Epithelial cell of esophagus (primary cell): Measurements from ENCODE around the gene DSTN.

Source experiments
- DNase-seq: peaks from one replicate; pipeline ENCODE4 v3.0.0; 2010; ENCODE audit warnings: low read depth
- H3K4me3 ChIP-seq: 2 replicates; pipeline ENCODE4 v1.5.1; 2011; ENCODE audit warnings: mild to moderate bottlenecking, low read length, control low read depth
- TF ChIP-seq, protein P1 (sequence below): IDR thresholded peaks from 2 replicates; pipeline ENCODE4 v1.5.1; 2011; ENCODE audit warnings: low read depth, mild to moderate bottlenecking, low read length, control low read depth, inconsistent platforms; ENCODE audit not compliant: insufficient read depth; ENCODE audit errors: missing control alignments

The DSTN gene

DNA sequence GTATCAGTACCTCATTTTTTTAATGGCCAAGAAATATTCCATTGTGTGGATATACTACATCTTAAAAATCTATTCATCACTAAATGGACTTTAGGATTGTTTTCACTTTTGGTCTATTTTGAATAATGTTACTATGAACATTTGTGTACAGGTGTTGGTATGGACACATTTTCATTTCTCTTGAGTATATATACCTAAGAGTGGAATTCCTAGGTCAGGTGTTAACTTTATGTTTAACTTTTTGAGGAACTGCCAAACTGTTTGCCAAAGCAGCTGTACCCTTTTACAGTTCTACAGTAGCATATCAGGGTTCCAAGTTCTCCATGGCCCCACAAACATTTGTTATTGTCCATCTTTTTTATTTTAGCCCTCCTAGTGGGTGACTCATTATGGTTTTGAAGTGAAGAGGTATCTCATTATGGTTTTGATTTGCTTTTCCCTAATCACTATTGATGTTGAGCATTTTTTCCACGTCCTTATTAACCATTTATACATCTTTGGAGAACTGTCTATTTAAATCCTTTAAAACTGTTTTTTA is 28.2 kb downstream of the DSTN start:
- TF ChIP-seq, protein P1, sequence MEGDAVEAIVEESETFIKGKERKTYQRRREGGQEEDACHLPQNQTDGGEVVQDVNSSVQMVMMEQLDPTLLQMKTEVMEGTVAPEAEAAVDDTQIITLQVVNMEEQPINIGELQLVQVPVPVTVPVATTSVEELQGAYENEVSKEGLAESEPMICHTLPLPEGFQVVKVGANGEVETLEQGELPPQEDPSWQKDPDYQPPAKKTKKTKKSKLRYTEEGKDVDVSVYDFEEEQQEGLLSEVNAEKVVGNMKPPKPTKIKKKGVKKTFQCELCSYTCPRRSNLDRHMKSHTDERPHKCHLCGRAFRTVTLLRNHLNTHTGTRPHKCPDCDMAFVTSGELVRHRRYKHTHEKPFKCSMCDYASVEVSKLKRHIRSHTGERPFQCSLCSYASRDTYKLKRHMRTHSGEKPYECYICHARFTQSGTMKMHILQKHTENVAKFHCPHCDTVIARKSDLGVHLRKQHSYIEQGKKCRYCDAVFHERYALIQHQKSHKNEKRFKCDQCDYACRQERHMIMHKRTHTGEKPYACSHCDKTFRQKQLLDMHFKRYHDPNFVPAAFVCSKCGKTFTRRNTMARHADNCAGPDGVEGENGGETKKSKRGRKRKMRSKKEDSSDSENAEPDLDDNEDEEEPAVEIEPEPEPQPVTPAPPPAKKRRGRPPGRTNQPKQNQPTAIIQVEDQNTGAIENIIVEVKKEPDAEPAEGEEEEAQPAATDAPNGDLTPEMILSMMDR: no peak
- H3K4me3 ChIP-seq: no peak overlapping the region
- no peak for DNase-seq

DNA sequence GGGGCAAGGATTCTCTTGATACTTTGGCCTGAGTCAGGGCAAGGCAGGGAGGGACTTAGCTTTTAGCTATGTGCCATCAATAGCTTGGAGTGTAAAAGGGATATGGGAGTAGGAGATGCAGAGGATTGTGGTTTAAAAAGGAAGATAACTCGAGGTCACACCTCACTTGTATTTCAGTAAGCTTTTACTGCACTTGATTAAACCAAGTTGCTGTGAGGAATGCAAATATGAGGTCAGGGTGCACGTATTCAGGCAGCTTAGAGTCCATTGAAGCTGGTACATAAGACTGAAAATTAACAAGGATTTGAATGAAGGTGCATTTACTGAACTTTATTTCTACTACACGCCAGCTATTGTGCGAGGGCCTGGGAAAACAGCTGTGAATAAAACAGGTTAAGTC is 32.1 kb downstream of the DSTN start:
- DNase-seq: no peak
- no peak overlapping the region for H3K4me3 ChIP-seq
- TF ChIP-seq, protein P1: no peak

DNA sequence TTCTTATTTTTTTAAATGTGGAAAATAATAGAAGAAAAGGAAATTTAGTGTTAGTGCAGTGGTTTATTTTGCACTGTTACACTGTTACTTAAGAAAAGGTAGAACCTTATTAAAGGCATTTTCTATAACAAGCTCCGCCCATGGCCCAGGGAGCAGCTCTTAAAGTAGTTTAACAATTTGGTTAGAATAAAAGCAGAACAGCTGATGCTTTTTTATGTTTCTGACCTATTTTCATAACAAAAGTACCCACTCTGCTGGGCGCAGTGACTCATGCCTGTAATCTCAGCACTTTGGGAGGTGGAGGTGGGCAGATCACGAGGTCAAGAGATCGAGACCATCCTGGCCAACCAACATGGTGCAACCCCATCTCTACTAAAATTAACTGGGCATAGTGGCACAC is 32.6 kb downstream of the DSTN start:
- H3K4me3 ChIP-seq: no peak overlapping the region
- TF ChIP-seq, protein P1: no peak
- DNase-seq: no peak

DNA sequence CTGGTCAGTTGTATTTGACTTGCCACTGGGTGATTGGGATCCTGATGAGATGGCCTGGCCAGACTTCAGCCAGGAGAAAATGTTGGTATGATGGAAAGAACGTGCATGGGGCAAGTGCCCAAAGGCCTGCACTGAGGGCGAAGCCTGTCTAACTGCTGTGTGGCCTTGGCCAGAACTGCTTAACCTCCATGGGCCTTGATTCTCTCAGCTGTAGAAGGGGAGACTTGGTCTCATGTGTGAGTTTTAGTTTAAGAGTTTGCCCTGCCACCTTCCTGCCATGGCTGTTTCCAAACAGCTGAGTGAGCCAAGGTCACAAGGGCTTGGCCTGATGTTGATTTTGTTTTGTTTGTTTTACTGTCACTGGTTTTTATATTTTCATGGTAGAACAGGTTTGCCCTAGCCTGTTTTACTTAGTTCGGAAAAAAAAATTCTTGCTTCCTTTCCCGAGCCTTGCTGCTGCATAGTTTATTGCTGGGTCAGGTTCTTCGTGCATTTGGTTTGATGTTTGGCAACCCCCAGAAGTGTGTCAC is 35.3 kb downstream of the DSTN start:
- TF ChIP-seq, protein P1: no peak
- no peak overlapping the region for H3K4me3 ChIP-seq
- DNase-seq: no peak

DNA sequence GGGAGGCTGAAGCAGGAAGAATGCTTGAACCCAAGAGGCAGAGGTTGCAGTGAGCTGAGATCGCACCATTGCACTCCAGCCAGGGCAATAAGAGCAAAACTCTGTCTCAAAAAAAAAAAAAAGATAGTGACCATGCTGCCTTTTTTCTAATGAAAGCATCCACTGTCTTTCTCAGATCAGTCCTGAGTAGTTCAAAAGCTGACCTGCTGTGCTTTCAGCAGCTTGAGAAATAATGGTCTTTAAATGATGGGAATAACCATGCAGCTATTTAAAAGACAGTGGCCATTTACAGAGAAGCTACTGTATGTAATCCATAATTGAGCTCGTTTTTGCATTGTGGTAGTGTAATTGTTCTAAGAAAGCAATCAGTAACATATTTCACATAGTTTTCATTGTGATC is 36.1 kb downstream of the DSTN start:
- no peak for DNase-seq
- H3K4me3 ChIP-seq: no peak overlapping the region
- TF ChIP-seq, protein P1: no peak

DNA sequence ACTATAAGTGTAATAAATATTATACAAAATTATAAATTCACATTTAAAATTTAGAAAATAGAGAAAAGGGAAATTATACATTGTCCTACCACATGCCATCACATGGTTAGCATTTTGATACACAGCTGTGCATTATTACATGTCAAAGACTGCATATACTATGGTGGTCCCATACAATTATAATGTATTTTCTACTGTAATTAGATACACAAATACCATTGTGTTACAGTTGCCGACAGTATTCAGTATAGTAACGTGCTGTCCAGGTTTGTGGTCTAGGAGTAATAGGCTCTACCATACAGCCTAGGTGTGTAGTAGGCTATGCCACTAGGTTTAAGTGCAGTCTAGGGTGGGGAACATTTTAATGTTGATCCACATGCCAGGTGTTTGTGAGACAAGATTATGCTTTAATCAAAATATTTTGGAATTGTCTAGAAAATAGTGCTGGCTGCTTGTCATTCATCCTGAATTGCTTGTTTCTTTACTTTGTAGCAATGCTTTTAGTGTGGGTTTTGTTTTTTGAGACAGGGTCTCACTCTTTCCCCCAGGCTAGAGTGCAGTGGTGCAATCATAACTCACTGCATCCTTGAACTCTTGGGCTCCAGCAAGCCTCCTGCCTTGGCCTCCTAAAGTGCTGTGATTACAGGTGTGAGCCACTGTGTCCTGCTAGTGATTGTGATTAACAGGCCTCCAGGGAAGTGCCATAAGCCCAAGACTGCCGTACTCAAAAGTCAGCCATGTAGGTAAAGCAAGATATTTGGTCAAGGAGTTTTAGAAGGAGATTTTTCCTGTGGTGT is 39.0 kb downstream of the DSTN start:
- TF ChIP-seq, protein P1: no peak
- H3K4me3 ChIP-seq: no peak overlapping the region

DNA sequence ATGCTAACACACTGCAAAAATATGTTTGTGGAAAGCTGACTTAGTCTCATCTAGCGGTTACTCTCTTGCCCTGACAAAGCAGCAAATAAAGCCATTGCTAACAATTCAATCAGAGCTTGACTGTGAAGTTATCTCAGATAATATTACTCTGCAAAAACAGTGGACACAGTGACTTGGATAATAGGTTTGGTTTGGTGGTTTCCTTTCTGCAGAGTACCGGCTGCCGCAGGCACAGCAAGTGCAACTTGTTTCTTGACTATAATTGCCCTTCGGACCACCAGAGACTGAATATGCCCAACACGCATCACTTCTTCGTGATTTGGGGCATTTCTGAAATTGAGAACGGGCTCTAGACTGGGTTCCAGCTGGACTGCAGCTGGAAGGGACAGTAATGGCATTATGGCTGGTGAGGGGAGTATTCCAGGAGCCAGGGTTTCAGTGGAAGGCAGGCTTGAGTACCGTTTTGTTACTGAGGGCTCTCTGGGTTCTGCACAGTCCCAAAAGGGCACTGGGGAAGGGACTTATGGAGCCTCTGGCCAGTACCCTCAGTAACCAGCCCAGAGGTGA is 40.0 kb downstream of the DSTN start:
- no peak overlapping the region for H3K4me3 ChIP-seq
- TF ChIP-seq, protein P1: no peak
- no peak for DNase-seq

More for the DNA sequence above, 39.0 kb downstream of the DSTN start:
- DNase-seq: no peak
